CD4-positive, alpha-beta T cell treated with Interleukin-17A for 4 hours (primary cell): ENCODE measurements around the gene LTB4R2.
"Not testable (repeated sequence)": the region's sequence is repeated elsewhere in the genome, so short reads cannot be mapped to it uniquely, and the experiment has no call there.

ENCODE experiments used
- DNase-seq: peaks from one replicate; pipeline ENCODE4 v3.0.0-alpha.2; 2020; ENCODE audit warnings: mixed read lengths

The LTB4R2 gene

DNA sequence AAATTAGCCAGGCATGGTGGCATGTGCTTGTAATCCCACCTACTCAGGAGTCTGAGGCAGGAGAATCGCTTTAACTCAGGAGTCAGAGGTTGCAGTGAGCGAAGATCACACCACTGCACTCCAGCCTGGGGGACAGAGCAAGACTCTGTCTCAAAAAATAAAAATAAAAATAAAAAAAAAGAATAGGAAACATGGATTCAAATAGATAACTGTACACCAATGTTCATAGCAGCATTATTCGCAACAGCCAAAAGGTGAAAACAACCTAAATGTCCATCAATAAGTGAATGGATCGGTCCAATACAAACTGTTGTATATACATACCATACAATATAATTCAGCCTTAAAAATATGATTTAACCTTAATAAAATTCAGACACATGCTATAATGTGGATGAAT, 32.9 kb downstream of the LTB4R2 start:
- no peak for DNase-seq

DNA sequence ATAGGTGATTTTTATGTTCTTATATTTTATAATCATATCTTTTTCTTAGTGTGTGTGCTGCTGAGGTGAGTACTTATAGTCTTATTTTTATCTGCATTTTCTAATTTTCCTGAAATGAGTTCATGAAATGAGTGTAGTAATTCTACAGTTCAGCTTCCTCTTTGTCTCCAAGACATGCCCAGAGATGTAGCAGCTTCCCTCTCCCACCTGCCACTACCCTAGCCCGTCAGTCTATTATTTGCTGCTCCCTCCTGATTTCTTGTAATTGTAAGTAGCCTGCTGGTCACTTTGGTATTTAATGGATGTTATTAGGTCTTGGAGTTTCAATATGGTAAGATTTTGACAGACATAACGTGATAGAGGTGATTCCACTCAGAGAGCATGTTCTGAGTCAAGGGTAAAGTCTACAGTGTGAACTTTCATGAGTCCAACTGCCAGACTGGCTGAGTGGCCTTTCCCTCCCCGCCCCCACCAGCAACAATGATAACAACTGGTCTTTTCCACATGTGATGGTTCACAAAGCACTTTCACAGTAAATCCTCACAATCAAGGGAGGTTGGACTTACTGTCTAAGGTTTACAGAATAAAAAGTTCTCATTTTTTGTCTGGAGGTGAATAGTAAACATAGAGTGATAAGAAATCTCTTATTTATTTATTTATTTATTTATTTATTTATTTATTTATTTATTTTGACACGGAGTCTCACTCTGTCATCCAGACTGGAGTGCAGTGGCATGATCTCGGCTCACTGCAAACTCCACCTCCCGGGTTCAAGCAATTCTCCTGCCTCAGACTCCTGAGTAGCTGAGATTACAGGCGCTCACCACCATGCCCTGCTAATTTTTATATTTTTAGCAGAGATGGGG, 34.1 kb downstream of the LTB4R2 start:
- no peak for DNase-seq

DNA sequence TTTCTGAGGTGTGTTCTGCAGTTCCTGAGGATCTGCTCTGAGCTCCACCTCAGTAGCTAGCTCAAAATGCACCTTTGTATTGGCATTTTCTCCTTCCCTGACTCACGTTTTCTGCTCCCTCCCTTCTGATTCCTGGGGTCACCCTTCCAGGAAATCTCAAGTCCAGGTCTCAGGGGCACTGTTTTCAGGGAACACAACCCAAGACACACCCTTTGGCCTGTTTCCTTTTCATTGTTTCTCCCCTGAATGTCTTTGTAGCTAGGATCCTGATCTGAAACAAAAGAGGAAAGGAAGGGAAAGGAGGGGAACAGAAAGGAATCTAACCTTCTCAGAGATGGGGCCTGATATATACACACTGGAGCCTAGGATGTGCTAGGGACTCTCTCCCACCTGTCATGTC, 37.2 kb downstream of the LTB4R2 start:
- no peak for DNase-seq

DNA sequence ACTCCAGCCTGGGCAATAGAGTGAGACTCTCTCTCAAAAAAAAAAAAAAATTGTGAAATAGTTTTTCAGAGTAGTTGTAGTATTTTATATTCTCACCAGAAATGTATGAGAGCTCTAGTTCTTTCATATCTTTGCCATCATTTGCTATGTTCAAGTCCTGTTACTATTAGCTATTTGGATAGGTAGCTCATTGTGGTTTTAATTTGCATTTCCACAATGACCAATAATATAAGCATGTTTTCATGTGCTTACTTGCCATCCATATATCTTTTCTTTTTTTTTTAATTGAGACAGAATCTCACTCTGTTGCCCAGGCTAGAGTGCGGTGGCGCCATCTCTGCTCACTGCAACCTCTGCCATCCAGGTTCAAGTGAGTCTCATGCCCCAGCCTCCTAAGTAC, 38.2 kb downstream of the LTB4R2 start:
- DNase-seq: no peak

DNA sequence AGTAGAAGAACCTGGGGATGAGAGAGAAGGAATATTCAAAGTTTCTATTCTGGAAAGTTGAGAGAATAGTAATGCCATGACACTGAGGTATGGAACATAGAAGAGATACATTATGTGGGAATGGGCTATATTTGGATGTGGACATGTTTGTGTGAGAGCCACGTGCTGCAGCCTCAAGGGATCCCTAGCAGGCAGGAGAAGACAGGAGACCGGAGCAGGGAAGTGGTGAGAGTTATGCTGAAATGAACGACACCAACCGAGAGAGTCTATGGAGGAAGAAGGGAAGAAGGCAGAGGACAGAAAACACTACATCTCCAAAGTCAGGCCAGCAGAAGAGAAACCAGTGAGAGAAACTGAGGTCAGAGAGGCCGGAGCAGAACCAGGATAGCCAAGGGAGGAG, 39.8 kb downstream of the LTB4R2 start:
- no peak for DNase-seq

DNA sequence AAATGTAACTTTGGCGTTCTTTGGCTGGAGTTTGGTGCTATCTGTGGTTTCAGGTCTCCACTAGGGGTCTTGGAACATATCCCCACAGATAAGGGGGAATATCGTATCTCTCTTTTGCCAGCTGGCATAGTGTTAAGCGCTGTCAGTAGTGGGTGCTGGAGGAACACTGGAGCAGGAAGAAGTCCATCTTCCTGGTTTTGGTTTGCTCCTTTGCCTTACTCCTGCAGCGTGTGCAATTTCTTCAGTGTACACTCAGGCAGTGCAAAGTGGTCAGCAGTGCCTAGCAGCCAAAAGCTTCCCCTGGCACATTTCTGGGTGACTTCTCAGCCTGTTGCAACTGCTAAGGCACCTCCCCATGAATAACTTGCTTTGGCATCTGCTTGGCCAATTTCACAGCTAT, 41.6 kb downstream of the LTB4R2 start:
- no peak for DNase-seq

DNA sequence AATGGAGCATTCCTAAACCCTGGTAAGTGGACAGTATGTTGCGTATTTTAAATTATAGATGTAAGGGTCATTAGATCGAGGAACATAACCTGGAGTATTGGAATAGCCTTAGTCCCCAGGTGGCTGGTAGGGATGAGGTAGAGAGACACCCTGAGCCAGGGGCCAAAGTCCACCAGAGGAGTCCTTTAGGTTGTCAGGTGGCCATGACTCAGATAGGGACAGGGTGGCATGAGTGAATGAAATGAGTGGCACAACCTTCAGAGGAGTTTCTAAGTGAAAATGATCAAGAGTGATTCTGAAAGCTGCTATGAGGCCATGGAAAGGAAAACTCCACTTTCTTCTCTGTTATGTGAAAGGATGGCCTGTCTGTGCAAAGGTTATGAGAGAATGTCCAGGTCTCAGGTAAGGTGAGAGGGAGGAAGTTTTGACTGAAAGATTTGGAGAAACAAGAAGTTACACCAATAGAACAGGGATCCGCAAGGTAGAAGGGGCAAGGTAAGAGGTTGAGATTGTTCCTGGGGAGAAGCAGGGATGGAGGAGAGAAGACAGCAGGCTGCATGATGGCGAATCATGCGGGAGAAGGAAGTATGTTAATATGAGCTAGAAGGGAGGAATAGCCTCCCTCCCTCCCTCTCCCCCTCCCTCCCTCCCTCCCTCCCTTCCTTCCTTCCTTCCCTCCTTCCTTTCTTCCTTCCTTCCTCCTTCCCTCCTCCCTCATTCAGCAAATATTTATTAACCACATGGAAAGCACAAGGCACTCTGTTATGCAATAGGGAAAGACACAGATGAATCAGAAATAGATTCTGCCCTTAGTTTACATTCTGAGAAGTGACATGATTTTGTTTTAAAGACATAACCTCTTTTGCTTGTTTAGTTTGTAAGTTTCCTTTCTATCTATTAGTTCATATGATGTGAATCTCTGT, 43.9 kb downstream of the LTB4R2 start:
- DNase-seq: no peak

DNA sequence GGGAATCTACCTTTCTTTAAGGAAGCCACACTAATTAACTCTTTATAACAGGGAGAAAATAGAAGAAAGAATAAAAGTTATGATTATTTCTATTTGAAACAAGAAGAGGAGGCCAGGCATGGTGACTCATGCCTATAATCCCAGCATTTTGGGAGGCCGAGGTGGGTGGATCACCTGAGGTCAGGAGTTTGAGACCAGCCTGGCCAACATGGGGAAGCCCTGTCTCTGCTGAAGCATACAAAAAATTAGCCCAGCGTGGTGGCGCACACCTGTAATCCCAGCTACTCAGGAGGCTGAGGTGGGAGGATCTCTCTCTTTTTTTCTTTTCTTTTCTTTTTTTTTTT, 44.5 kb downstream of the LTB4R2 start:
- not testable (repeated sequence) for DNase-seq

DNA sequence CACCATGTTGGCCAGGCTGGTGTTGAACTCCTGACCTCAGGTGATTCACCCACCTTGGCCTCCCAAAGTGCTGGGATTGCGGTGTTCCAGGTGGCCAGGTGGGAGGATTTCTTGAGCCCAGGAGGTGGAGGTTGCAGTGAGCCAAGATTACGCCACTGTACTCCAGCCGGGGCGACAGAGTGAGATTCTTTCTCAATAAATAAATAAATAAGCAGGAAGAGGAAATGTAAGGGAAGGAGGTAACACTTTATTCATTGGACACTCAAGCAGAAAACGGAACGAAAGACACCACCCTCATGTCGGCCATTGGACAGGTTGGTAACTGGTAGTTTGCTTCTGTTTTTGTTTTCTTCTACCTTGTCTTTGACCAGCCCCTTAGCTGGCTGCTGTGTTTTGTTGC, 45.1 kb downstream of the LTB4R2 start:
- no peak for DNase-seq

DNA sequence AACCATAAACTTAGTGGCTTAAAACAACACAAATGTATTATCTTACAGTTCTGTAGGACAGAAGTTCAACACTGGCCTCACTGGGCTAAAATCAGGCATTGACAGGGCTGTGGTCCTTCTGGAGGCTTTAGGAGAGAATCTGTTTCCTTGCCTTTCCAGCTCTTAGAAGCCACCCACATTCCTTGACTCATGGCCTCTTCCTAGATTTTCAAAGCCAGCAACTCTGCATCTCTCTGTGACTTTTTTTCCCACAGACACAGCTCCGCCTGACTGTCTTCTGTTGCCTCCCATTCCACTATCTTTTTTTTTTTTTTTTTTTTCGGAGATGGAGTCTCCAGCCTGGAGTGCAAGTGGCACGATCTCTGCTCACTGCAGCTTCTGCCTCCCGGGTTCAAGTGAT, 46.3 kb downstream of the LTB4R2 start:
- no peak for DNase-seq

DNA sequence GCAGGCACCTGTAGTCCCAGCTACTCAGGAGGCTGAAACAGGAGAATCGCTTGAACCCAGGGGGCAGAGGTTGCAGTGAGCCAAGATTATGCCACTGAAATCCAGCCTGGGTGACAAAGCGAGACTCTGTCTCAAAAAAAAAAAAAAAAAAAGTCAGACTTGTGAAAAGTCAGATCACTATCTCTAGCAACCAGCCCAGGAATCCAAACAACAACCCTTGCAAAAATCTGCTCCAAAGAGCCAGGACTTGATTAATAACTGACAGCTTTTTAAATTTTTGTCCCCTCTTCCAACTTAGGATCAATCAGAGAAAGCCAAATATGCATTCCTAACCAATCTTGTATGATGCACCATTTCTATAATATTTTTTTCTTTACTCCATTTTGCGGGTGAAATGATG, 50.3 kb downstream of the LTB4R2 start:
- no peak for DNase-seq

DNA sequence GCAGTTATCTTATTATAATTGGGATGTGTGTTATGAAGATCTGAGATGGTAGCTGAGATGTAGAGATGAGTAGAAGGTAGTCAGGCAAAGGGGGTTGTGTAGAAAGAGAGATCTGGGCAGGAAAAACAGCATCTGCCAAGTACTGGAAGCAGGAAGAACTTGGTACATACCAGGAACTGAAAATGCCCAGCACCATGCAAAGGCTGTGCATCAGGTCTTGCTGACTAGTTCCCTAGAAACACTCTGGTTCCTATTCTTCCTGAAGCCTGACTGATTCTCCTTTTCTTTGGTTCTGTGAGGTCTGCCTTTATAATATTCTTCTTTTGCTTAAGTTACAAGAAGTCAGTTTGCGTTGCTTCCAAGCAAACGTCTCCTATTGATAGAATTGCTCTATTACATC, 51.4 kb downstream of the LTB4R2 start:
- no peak for DNase-seq
